Measurements from ENCODE around the gene EIF3F. TPM values are rescaled to one million over a fixed set of nuclear protein-coding genes. Genes with fewer than 3 reads are reported as not detected.

The EIF3F gene
- polyA plus RNA-seq, 1 donor from 2014 or later: 266 TPM

DNA sequence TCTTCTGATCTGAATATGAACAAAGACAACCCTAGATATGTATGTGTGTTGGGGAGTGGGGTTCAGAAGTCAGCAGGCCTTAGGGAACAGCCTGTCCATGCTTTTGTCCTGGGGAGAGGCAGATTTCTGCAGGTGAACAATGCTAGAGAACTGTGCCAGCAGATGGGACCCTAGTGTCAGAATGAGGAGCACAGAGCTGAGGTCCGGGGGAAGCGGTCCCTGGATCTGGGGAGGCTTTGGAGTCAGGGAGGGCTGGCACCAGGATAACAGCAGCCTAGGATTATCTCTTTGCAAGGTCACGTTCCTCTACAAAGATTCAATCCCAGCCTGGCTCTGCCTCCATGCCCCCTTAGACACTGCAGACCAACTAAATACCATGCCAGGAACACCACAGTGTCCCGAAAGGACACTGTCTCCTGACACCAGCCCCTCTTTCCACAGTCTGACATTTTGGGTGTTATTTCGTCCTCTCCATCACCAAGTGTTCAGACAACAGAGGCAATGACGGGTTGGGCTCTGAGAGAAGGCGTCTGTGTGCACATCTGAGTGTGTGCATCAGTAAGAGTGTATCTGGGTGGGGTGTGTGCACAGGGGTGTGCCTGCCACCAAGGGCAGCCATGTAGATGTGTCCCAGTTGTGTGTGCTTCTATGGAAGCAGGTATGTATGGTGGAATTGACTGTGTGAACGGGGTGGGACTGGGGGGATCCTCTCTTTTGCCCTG, 43.5 kb downstream of the EIF3F start:
- Histone ChIP-seq H3K9me3 (ENCODE audit: low read length) (no peaks in the 10 kb centered on the region), H3K4me2 (ENCODE audit: low read length) (no peak overlapping the region), H4K20me1 (ENCODE audit: insufficient read depth) (no peaks in the 10 kb centered on the region), H3K9ac (ENCODE audit: low read length) (no peak overlapping the region), H3K9me2 (ENCODE audit: insufficient read depth, low read length) (no peaks in the 10 kb centered on the region), H3K79me2 (replicated peaks; ENCODE audit: insufficient read depth, low read length) (no peaks in the 10 kb centered on the region), H3K4me3 (ENCODE audit: low read length) (no peak overlapping the region), H3K27ac (ENCODE audit: low read length) (no peak overlapping the region), H2AFZ (ENCODE audit: low read depth, low read length) (no peak overlapping the region), H3F3A (ENCODE audit: insufficient read depth, low read length, poor library complexity, severe bottlenecking) (no peaks in the 10 kb centered on the region), H3K36me3 (ENCODE audit: insufficient read depth, low read length) (no peaks in the 10 kb centered on the region), H3K27me3 (ENCODE audit: insufficient read depth, low read depth, low read length) (no peaks in the 10 kb centered on the region)
- no peak for TF ChIP-seq RAD21 (conservative IDR thresholded peaks at IDR 0.05)
- TF ChIP-seq, protein P1, sequence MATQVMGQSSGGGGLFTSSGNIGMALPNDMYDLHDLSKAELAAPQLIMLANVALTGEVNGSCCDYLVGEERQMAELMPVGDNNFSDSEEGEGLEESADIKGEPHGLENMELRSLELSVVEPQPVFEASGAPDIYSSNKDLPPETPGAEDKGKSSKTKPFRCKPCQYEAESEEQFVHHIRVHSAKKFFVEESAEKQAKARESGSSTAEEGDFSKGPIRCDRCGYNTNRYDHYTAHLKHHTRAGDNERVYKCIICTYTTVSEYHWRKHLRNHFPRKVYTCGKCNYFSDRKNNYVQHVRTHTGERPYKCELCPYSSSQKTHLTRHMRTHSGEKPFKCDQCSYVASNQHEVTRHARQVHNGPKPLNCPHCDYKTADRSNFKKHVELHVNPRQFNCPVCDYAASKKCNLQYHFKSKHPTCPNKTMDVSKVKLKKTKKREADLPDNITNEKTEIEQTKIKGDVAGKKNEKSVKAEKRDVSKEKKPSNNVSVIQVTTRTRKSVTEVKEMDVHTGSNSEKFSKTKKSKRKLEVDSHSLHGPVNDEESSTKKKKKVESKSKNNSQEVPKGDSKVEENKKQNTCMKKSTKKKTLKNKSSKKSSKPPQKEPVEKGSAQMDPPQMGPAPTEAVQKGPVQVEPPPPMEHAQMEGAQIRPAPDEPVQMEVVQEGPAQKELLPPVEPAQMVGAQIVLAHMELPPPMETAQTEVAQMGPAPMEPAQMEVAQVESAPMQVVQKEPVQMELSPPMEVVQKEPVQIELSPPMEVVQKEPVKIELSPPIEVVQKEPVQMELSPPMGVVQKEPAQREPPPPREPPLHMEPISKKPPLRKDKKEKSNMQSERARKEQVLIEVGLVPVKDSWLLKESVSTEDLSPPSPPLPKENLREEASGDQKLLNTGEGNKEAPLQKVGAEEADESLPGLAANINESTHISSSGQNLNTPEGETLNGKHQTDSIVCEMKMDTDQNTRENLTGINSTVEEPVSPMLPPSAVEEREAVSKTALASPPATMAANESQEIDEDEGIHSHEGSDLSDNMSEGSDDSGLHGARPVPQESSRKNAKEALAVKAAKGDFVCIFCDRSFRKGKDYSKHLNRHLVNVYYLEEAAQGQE (IDR thresholded peaks at IDR 0.05; ENCODE audit: borderline replicate concordance): no peak
- TF ChIP-seq, protein P2, sequence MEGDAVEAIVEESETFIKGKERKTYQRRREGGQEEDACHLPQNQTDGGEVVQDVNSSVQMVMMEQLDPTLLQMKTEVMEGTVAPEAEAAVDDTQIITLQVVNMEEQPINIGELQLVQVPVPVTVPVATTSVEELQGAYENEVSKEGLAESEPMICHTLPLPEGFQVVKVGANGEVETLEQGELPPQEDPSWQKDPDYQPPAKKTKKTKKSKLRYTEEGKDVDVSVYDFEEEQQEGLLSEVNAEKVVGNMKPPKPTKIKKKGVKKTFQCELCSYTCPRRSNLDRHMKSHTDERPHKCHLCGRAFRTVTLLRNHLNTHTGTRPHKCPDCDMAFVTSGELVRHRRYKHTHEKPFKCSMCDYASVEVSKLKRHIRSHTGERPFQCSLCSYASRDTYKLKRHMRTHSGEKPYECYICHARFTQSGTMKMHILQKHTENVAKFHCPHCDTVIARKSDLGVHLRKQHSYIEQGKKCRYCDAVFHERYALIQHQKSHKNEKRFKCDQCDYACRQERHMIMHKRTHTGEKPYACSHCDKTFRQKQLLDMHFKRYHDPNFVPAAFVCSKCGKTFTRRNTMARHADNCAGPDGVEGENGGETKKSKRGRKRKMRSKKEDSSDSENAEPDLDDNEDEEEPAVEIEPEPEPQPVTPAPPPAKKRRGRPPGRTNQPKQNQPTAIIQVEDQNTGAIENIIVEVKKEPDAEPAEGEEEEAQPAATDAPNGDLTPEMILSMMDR (IDR thresholded peaks at IDR 0.05; ENCODE audit: poor library complexity, severe bottlenecking): no peak
- TF ChIP-seq SMC3 (conservative IDR thresholded peaks at IDR 0.05; ENCODE audit: poor library complexity): no peak
- TF ChIP-seq POLR2AphosphoS5 (IDR thresholded peaks at IDR 0.05): no peak
- no peak for TF ChIP-seq EZH2 (IDR thresholded peaks at IDR 0.05; ENCODE audit: borderline replicate concordance, insufficient read depth, low read length, poor library complexity, severe bottlenecking)
- no peak for TF ChIP-seq EP300 (conservative IDR thresholded peaks at IDR 0.05; ENCODE audit: poor library complexity, severe bottlenecking)
- no peak for TF ChIP-seq MXI1 (conservative IDR thresholded peaks at IDR 0.05; ENCODE audit: poor library complexity, severe bottlenecking)
- no peak for TF ChIP-seq TAF1 (IDR thresholded peaks at IDR 0.05; ENCODE audit: low read depth)

DNA sequence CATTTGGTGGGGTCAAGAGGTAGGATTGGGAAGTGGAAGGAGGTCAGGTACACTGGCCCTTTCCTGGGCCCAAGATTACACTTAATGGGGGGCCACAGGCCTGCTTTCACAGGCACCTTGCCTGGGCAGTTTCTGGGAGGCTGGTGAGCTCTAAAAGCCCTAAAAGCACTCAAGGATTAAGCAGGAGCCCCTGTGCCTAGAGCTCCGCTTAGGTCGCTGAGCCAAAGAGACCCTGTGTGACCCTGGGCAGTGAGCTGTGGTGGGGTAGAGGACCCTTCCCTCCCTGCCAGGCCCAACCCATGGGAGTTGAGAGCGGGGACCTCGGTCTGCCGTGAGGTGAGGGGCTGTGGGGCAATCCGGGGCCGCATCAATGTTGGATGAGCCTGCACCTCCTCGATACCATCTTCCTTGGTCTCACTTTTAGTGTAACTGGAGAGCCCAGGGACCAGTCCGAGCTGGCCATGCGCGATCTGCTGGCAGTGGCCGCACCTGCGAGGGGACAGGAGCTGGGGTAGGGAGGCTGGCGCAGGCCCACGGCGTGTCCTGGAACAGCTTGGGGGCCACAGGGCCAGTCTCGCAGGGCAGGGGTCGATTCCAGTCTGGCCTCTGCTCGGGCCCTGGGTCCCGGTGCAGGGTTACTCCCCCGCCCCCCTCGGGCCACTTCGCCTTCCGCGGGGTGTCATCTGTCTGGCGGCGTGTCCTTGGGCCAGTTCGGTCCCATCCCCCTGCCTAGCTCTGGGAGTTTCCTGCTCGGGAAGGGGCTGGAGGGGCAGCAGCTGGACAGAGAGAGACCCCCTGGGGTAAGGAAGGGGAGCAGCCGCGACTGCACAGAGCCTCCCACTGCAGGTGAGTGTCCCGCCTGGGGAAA, 44.3 kb downstream of the EIF3F start:
- Histone ChIP-seq H3K9ac (ENCODE audit: low read length) (no peak overlapping the region), H4K20me1 (ENCODE audit: insufficient read depth) (no peaks in the 10 kb centered on the region), H3K4me2 (ENCODE audit: low read length) (no peak overlapping the region), H3K27ac (ENCODE audit: low read length) (no peak overlapping the region), H3F3A (ENCODE audit: insufficient read depth, low read length, poor library complexity, severe bottlenecking) (no peaks in the 10 kb centered on the region), H3K27me3 (ENCODE audit: insufficient read depth, low read depth, low read length) (no peaks in the 10 kb centered on the region), H3K4me3 (ENCODE audit: low read length) (no peak overlapping the region), H3K79me2 (replicated peaks; ENCODE audit: insufficient read depth, low read length) (no peaks in the 10 kb centered on the region), H3K36me3 (ENCODE audit: insufficient read depth, low read length) (no peaks in the 10 kb centered on the region), H3K9me3 (ENCODE audit: low read length) (no peaks in the 10 kb centered on the region), H3K9me2 (ENCODE audit: insufficient read depth, low read length) (no peaks in the 10 kb centered on the region), H2AFZ (ENCODE audit: low read depth, low read length) (no peak overlapping the region)
- TF ChIP-seq MXI1 (conservative IDR thresholded peaks at IDR 0.05; ENCODE audit: poor library complexity, severe bottlenecking) (no peak), EZH2 (IDR thresholded peaks at IDR 0.05; ENCODE audit: borderline replicate concordance, insufficient read depth, low read length, poor library complexity, severe bottlenecking) (no peak), POLR2AphosphoS5 (IDR thresholded peaks at IDR 0.05) (no peak), EP300 (conservative IDR thresholded peaks at IDR 0.05; ENCODE audit: poor library complexity, severe bottlenecking) (no peak), TAF1 (IDR thresholded peaks at IDR 0.05; ENCODE audit: low read depth) (no peak), SMC3 (conservative IDR thresholded peaks at IDR 0.05; ENCODE audit: poor library complexity) (no peak), RAD21 (conservative IDR thresholded peaks at IDR 0.05) (no peak)
- TF ChIP-seq, protein P2 (IDR thresholded peaks at IDR 0.05; ENCODE audit: poor library complexity, severe bottlenecking): no peak
- TF ChIP-seq, protein P1 (IDR thresholded peaks at IDR 0.05; ENCODE audit: borderline replicate concordance): no peak

Data from neural cell (in vitro differentiated cells).